Measurements from ENCODE around the gene OR51B5. TPM values are rescaled to one million over a fixed set of nuclear protein-coding genes. Genes with fewer than 3 reads are reported as not detected.
A peak's percentile ranks its signal among the peaks of the same experiment; 100 is the strongest.

OR51B5 gene
- total and polyA plus RNA-seq, 2 experiments from 2014 or later = not detected

GRCh38 chr11:5383576-5383975, 40.3 kb upstream of the OR51B5 start, which contains the start of gene OR51M1:
Gene OR51M1, plus strand, starts transcription at chr11:5383812. Its CDS starts 5,587 bp downstream, at chr11:5389399.
- Mint-ChIP-seq H3K4me1 (peaks cover 5% of the 10 kb centered on the region; the same call in 2 of the 3 replicates), H3K9me3 (no peaks in the 10 kb centered on the region), H3K36me3 (ENCODE audit: low read depth) (no peaks in the 10 kb centered on the region), H3K4me3 (no peak within 1 kb of the TSS), H3K27ac (no peak within 1 kb of the TSS), H3K27me3 (ENCODE audit: insufficient read depth, low read depth, poor library complexity) (no peaks in the 10 kb centered on the region)
- no peaks in the 10 kb centered on the region for H3K27me3 ChIP-seq (ENCODE audit: insufficient read depth)
- H4K20me1 ChIP-seq (replicated peaks; ENCODE audit: insufficient read depth) = no peaks in the 10 kb centered on the region
- no peaks in the 10 kb centered on the region for H3K36me3 ChIP-seq (ENCODE audit: insufficient read depth)
- H3K79me2 ChIP-seq (replicated peaks; ENCODE audit: insufficient read depth) = no peaks in the 10 kb centered on the region
- ATAC-seq = no peak; the same call in 2 of the 3 replicates
- H3K4me1 ChIP-seq (ENCODE audit: insufficient read depth) = peaks cover 3% of the 10 kb centered on the region
- peak within 1 kb of the TSS; percentile 61; the same call in 1 of the 2 replicates for H2AFZ ChIP-seq
- TF ChIP-seq EZH2 (IDR thresholded peaks at IDR 0.05; ENCODE audit: low read depth, unreplicated experiment) (no peak), ZNF462 (CRISPR knock-in tag; IDR thresholded peaks at IDR 0.05) (no peak), ZNF114 (CRISPR knock-in tag; IDR thresholded peaks at IDR 0.05) (no peak), JUNB (IDR thresholded peaks at IDR 0.05; ENCODE audit: unreplicated experiment) (no peak), REST (IDR thresholded peaks at IDR 0.05; ENCODE audit: unreplicated experiment) (no peak), STAT1 (IDR thresholded peaks at IDR 0.05; ENCODE audit: unreplicated experiment) (no peak), CTCF (conservative IDR thresholded peaks at IDR 0.05; ENCODE audit: low read depth in 2 of 2) (no peak), ETS1 (IDR thresholded peaks at IDR 0.05) (no peak), POLR2AphosphoS5 (IDR thresholded peaks at IDR 0.05; ENCODE audit: low read depth) (no peak), ZNF331 (CRISPR knock-in tag; IDR thresholded peaks at IDR 0.05; ENCODE audit: low read depth) (no peak), NANOG (IDR thresholded peaks at IDR 0.05; ENCODE audit: borderline replicate concordance) (no peak), EZH2phosphoT487 (IDR thresholded peaks at IDR 0.05; ENCODE audit: unreplicated experiment) (no peak), CREB1 (CRISPR knock-in tag; IDR thresholded peaks at IDR 0.05; ENCODE audit: low read depth) (no peak)
- no peak within 1 kb of the TSS for H3K27ac ChIP-seq (ENCODE audit: low read depth)
- H3F3A ChIP-seq (replicated peaks; ENCODE audit: low read depth) = no peaks in the 10 kb centered on the region
- no peak within 1 kb of the TSS for H3K4me3 ChIP-seq
- no peaks in the 10 kb centered on the region for H3K9me2 ChIP-seq (ENCODE audit: insufficient read depth)
- no peak for DNase-seq (ENCODE audit: low spot score)
- no peak within 1 kb of the TSS for H3K4me2 ChIP-seq
